ENCODE results near the gene CACNB1.

CACNB1 gene

GRCh38 chr17:39200957-39201510, 3.6 kb upstream of the CACNB1 start:
- DNase-seq (ENCODE audit: low read depth) = no peak

GRCh38 chr17:39200070-39200879, 2.8 kb upstream of the CACNB1 start, which contains the start of gene RPL19:
Gene RPL19, plus strand, starts transcription at chr17:39200283. Its CDS starts 62 bp downstream, at chr17:39200345.
- DNase-seq (ENCODE audit: low read depth) = peak; percentile 41

- DNase-seq (ENCODE audit: low read depth) = peak; percentile 96
Measured at GRCh38 chr17:39199820-39200069, 2.3 kb upstream of the CACNB1 start.

GRCh38 chr17:39198186-39198566, 707 bp upstream of the CACNB1 start:
- no peak for DNase-seq (ENCODE audit: low read depth)

GRCh38 chr17:39196808-39197291, 619 bp downstream of the CACNB1 start:
- DNase-seq (ENCODE audit: low read depth) = no peak

- DNase-seq (ENCODE audit: low read depth) = no peak
Measured at GRCh38 chr17:39196241-39196807, 1.1 kb downstream of the CACNB1 start.

GRCh38 chr17:39195568-39196160, 1.8 kb downstream of the CACNB1 start:
- DNase-seq (ENCODE audit: low read depth) = no peak

- DNase-seq (ENCODE audit: low read depth) = no peak
Measured at GRCh38 chr17:39194985-39195524, 2.4 kb downstream of the CACNB1 start.

GRCh38 chr17:39194089-39194984, 3.1 kb downstream of the CACNB1 start:
- peak; percentile 48 for DNase-seq (ENCODE audit: low read depth)

- DNase-seq (ENCODE audit: low read depth) = no peak
Measured at GRCh38 chr17:39193346-39193745, 4.1 kb downstream of the CACNB1 start.

GRCh38 chr17:39192901-39193300, 4.6 kb downstream of the CACNB1 start:
- DNase-seq (ENCODE audit: low read depth) = no peak

GRCh38 chr17:39191750-39192510, 5.5 kb downstream of the CACNB1 start:
- no peak for DNase-seq (ENCODE audit: low read depth)

GRCh38 chr17:39187152-39187830, 10.2 kb downstream of the CACNB1 start:
- DNase-seq (ENCODE audit: low read depth) = no peak

GRCh38 chr17:39186481-39187002, 10.9 kb downstream of the CACNB1 start:
- no peak for DNase-seq (ENCODE audit: low read depth)

GRCh38 chr17:39183720-39184119, 13.7 kb downstream of the CACNB1 start:
- no peak for DNase-seq (ENCODE audit: low read depth)

- DNase-seq (ENCODE audit: low read depth) = no peak
Measured at GRCh38 chr17:39183045-39183444, 14.4 kb downstream of the CACNB1 start.

GRCh38 chr17:39181303-39181702, 16.2 kb downstream of the CACNB1 start:
- no peak for DNase-seq (ENCODE audit: low read depth)

GRCh38 chr17:39178536-39178935, 18.9 kb downstream of the CACNB1 start:
- DNase-seq (ENCODE audit: low read depth) = peak; percentile 73

GRCh38 chr17:39177256-39177655, 20.2 kb downstream of the CACNB1 start:
- DNase-seq (ENCODE audit: low read depth) = no peak

- no peak for DNase-seq (ENCODE audit: low read depth)
Measured at GRCh38 chr17:39175695-39176093, 21.8 kb downstream of the CACNB1 start.
